ENCODE measurements around the gene PRG3. TPM values are rescaled to one million over a fixed set of nuclear protein-coding genes. Genes with fewer than 3 reads are reported as not detected.
"Not testable (repeated sequence)": the region's sequence is repeated elsewhere in the genome, so short reads cannot be mapped to it uniquely, and the experiment has no call there.

Gene PRG3
- total and polyA plus RNA-seq, 2 donors (not counting 3 experiments of a cell fraction or from before 2014, with no cell fraction given) = not detected

- Histone ChIP-seq H3K4me3 (replicated peaks in 1 of 3; ENCODE audit: insufficient read depth in 1 of 3, low read depth in 1 of 3, low read length in 3 of 3) (no peak overlapping the region), H3K9ac (replicated peaks; ENCODE audit: extremely low read depth, insufficient read depth, low read length) (no peak overlapping the region), H3K4me1 (ENCODE audit: control insufficient read depth, extremely low read depth, insufficient read depth, low read length) (peaks cover 26% of the 10 kb centered on the region), H3K36me3 (ENCODE audit: control insufficient read depth in 2 of 2, extremely low read depth in 1 of 2, insufficient read depth in 2 of 2, low read length in 2 of 2) (peaks cover 3 to 12% of the 10 kb centered on the region in 2 experiments), H3K27ac (ENCODE audit: insufficient read depth, low read depth, low read length) (no peak overlapping the region), H4K20me1 (replicated peaks; ENCODE audit: control insufficient read depth, extremely low read depth, insufficient read depth, low read length) (no peaks in the 10 kb centered on the region), H3K9me1 (replicated peaks; ENCODE audit: control insufficient read depth, extremely low read depth, insufficient read depth, low read length) (no peaks in the 10 kb centered on the region), H3K4me2 (ENCODE audit: insufficient read depth, low read length) (no peak overlapping the region), H3K27me3 (ENCODE audit: control insufficient read depth in 2 of 2, insufficient read depth in 2 of 2, low read length in 2 of 2) (no peaks in the 10 kb centered on the region), H2AFZ (ENCODE audit: low read depth, low read length) (no peak overlapping the region), H3K79me2 (ENCODE audit: control insufficient read depth, insufficient read depth, low read length) (no peaks in the 10 kb centered on the region), H3K9me3 (replicated peaks; ENCODE audit: control insufficient read depth, insufficient read depth, low read length) (no peaks in the 10 kb centered on the region)
- dilution Hi-C loops (cut with MboI; ENCODE audit: extremely low pct_ligation_motif_present, low sequenced_read_pairs) = no loop called here
- POLR2A ChIA-PET = interaction anchor here (1.7 kb wide), 1 partner anchor 19 kb away, joined by 7 read pairs; no protein-coding TSS in a partner anchor
- CTCF ChIA-PET = interaction anchor here (0.7 to 2.0 kb wide), 5 partner anchors 18 to 77 kb away, joined by 3 to 8 read pairs (median 6); partner anchors contain the start of genes RTN4RL2 and SLC43A3
- intact Hi-C loops (cut with micrococcal nuclease) = loop anchor here (5.0 kb wide), 2 partner anchors 52 to 58 kb away; no protein-coding TSS in a partner anchor
- DNase-seq (ENCODE audit: low read depth, low spot score) (no peak), FAIRE-seq (no peak)
- no TSS peak for BruUV-seq (replicated peaks)
- no peak for TF ChIP-seq GATA2 (IDR thresholded peaks at IDR 0.05; ENCODE audit: insufficient read depth, insufficient read length, low read depth, low read length)
Measured at GRCh38 chr11:57405271-57405860, 24.4 kb upstream of the PRG3 start.

GRCh38 chr11:57403802-57404147, 22.8 kb upstream of the PRG3 start:
- no TSS peak for BruUV-seq (replicated peaks)
- ChIA-PET POLR2A (no interaction called here), CTCF (no interaction called here)
- Histone ChIP-seq H3K9ac (replicated peaks; ENCODE audit: extremely low read depth, insufficient read depth, low read length) (no peak overlapping the region), H3K4me3 (replicated peaks in 1 of 3; ENCODE audit: insufficient read depth in 1 of 3, low read depth in 1 of 3, low read length in 3 of 3) (no peak overlapping the region), H3K9me1 (replicated peaks; ENCODE audit: control insufficient read depth, extremely low read depth, insufficient read depth, low read length) (no peaks in the 10 kb centered on the region), H3K27me3 (ENCODE audit: control insufficient read depth in 2 of 2, insufficient read depth in 2 of 2, low read length in 2 of 2) (no peaks in the 10 kb centered on the region), H3K27ac (ENCODE audit: insufficient read depth, low read depth, low read length) (no peak overlapping the region), H3K36me3 (ENCODE audit: control insufficient read depth in 2 of 2, extremely low read depth in 1 of 2, insufficient read depth in 2 of 2, low read length in 2 of 2) (peaks cover 3% of the 10 kb centered on the region in 2 experiments), H3K4me1 (ENCODE audit: control insufficient read depth, extremely low read depth, insufficient read depth, low read length) (peaks cover 33% of the 10 kb centered on the region), H3K4me2 (ENCODE audit: insufficient read depth, low read length) (no peak overlapping the region), H3K9me3 (replicated peaks; ENCODE audit: control insufficient read depth, insufficient read depth, low read length) (no peaks in the 10 kb centered on the region), H4K20me1 (replicated peaks; ENCODE audit: control insufficient read depth, extremely low read depth, insufficient read depth, low read length) (no peaks in the 10 kb centered on the region), H2AFZ (ENCODE audit: low read depth, low read length) (no peak overlapping the region), H3K79me2 (ENCODE audit: control insufficient read depth, insufficient read depth, low read length) (no peaks in the 10 kb centered on the region)
- intact Hi-C loops (cut with micrococcal nuclease) = no loop called here
- TF ChIP-seq POLR2A (IDR thresholded peaks at IDR 0.05; ENCODE audit: low read depth, low read length) (no peak), POLR2AphosphoS5 (IDR thresholded peaks at IDR 0.05; ENCODE audit: insufficient read depth, low read depth, low read length) (no peak)
- DNase-seq (ENCODE audit: low read depth, low spot score) = no peak
- dilution Hi-C loops (cut with MboI; ENCODE audit: extremely low pct_ligation_motif_present, low sequenced_read_pairs) = no loop called here
- FAIRE-seq = no peak

- BruUV-seq (replicated peaks); H3K9me1 ChIP-seq (replicated peaks; ENCODE audit: control insufficient read depth, extremely low read depth, insufficient read depth, low read length); DNase-seq (ENCODE audit: low read depth, low spot score); H2AFZ ChIP-seq (ENCODE audit: low read depth, low read length); intact Hi-C loops (cut with micrococcal nuclease); H3K4me3 ChIP-seq (replicated peaks in 1 of 3; ENCODE audit: insufficient read depth in 1 of 3, low read depth in 1 of 3, low read length in 3 of 3); H4K20me1 ChIP-seq (replicated peaks; ENCODE audit: control insufficient read depth, extremely low read depth, insufficient read depth, low read length); H3K36me3 ChIP-seq (ENCODE audit: control insufficient read depth in 2 of 2, extremely low read depth in 1 of 2, insufficient read depth in 2 of 2, low read length in 2 of 2); POLR2A ChIA-PET; H3K79me2 ChIP-seq (ENCODE audit: control insufficient read depth, insufficient read depth, low read length); dilution Hi-C loops (cut with MboI; ENCODE audit: extremely low pct_ligation_motif_present, low sequenced_read_pairs); H3K27me3 ChIP-seq (ENCODE audit: control insufficient read depth in 2 of 2, insufficient read depth in 2 of 2, low read length in 2 of 2); H3K9ac ChIP-seq (replicated peaks; ENCODE audit: extremely low read depth, insufficient read depth, low read length); FAIRE-seq; H3K4me2 ChIP-seq (ENCODE audit: insufficient read depth, low read length); H3K9me3 ChIP-seq (replicated peaks; ENCODE audit: control insufficient read depth, insufficient read depth, low read length); H3K27ac ChIP-seq (ENCODE audit: insufficient read depth, low read depth, low read length): not testable (repeated sequence)
- peaks cover 33% of the 10 kb centered on the region for H3K4me1 ChIP-seq (ENCODE audit: control insufficient read depth, extremely low read depth, insufficient read depth, low read length)
- CTCF ChIA-PET = interaction anchor here (1.0 to 1.2 kb wide), 2 partner anchors 13 to 54 kb away, joined by 3 to 6 read pairs; no protein-coding TSS in a partner anchor
Measured at GRCh38 chr11:57403003-57403801, 22.3 kb upstream of the PRG3 start.

Measured in endothelial cell of umbilical vein (primary cell).